HFFc6 (cell line): ENCODE measurements around the gene ME3. TPM values are rescaled to one million over a fixed set of nuclear protein-coding genes. Genes with fewer than 3 reads are reported as not detected.

ENCODE experiments used
- DNase-seq: peaks from one replicate; pipeline ENCODE4 v3.0.0-alpha.2; 2018
- H3K27ac Mint-ChIP-seq: 2 replicates; pipeline ENCODE4 v1.8.0; 2020; ENCODE audit warnings: mild to moderate bottlenecking, mixed read lengths
- H3K27me3 Mint-ChIP-seq: 2 replicates; pipeline ENCODE4 v1.8.0; 2021; ENCODE audit warnings: mild to moderate bottlenecking, moderate library complexity, mixed read lengths; ENCODE audit not compliant: insufficient read depth
- H3K36me3 Mint-ChIP-seq: 2 replicates; pipeline ENCODE4 v1.8.0; 2021; ENCODE audit warnings: low read depth, mixed read lengths
- H3K4me1 Mint-ChIP-seq: 2 replicates; pipeline ENCODE4 v1.8.0; 2020; ENCODE audit warnings: low read depth, mixed read lengths
- H3K4me3 Mint-ChIP-seq: 2 replicates; pipeline ENCODE4 v1.8.0; 2020; ENCODE audit warnings: mild to moderate bottlenecking, moderate library complexity, mixed read lengths
- H3K9me3 Mint-ChIP-seq: 2 replicates; pipeline ENCODE4 v1.8.0; 2020; ENCODE audit warnings: mild to moderate bottlenecking, mixed read lengths
- total RNA-seq, 6 experiments: library from RNA; stranded (reverse); fragmentation: NEBNext Ultra II Directional; extraction: Animal tissue kit (Norgen Biotek cat#: 25700); gene quantifications; 2 replicates in 1 of 6; 3 replicates in 5 of 6; pipeline ENCODE4 v1.2.3, GENCODE V29; 2021
- TF ChIP-seq, protein P1 (sequence below): fragments of 200-600 bp; sonication (generic); IDR thresholded peaks from 2 replicates; pipeline ENCODE4 v1.5.0; 2021; ENCODE audit warnings: antibody characterized with exemption, mild to moderate bottlenecking

ME3 gene
- total RNA-seq, 6 experiments from 2014 or later = 3.5 to 8.6 (median 6.6) TPM

DNA sequence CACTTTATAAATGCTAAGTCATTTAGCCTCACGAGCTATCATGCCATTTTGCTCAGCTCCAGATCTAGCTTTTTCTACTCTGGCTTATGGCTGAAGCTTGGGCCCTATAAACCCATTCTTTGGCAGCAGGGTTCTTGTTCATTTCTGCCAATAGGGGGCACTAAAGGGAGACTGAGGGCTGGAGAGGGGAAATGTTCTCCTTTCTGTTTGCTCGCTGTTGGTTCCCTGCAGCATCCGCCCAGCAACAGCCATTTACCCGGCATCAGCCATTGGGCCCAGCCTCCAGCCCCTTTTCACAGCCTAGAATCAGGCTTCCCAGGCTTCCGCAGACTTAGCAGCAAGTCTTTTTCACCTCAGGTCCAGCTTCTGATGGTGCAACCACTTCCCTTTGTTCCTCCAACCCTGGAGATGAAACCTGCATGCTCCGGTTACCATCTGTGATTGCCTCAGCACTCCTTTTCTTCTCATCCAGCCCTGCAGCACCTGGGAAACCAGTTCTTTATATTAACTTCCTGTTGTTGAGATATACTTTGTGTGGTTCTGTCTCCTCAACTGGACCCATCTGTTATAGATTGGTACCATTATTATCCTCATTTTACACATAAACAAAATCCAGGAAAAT lies 4.2 kb upstream of the ME3 start:
- peaks cover 42% of the 10 kb centered on the region for H3K4me1 Mint-ChIP-seq
- H3K9me3 Mint-ChIP-seq = no peaks in the 10 kb centered on the region
- H3K27me3 Mint-ChIP-seq = no peaks in the 10 kb centered on the region; the same call in 1 of the 2 replicates
- TF ChIP-seq, protein P1, sequence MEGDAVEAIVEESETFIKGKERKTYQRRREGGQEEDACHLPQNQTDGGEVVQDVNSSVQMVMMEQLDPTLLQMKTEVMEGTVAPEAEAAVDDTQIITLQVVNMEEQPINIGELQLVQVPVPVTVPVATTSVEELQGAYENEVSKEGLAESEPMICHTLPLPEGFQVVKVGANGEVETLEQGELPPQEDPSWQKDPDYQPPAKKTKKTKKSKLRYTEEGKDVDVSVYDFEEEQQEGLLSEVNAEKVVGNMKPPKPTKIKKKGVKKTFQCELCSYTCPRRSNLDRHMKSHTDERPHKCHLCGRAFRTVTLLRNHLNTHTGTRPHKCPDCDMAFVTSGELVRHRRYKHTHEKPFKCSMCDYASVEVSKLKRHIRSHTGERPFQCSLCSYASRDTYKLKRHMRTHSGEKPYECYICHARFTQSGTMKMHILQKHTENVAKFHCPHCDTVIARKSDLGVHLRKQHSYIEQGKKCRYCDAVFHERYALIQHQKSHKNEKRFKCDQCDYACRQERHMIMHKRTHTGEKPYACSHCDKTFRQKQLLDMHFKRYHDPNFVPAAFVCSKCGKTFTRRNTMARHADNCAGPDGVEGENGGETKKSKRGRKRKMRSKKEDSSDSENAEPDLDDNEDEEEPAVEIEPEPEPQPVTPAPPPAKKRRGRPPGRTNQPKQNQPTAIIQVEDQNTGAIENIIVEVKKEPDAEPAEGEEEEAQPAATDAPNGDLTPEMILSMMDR = peak; percentile 73
- H3K27ac Mint-ChIP-seq = no peak overlapping the region
- no peaks in the 10 kb centered on the region for H3K36me3 Mint-ChIP-seq
- DNase-seq = no peak
- H3K4me3 Mint-ChIP-seq = no peak overlapping the region

DNA sequence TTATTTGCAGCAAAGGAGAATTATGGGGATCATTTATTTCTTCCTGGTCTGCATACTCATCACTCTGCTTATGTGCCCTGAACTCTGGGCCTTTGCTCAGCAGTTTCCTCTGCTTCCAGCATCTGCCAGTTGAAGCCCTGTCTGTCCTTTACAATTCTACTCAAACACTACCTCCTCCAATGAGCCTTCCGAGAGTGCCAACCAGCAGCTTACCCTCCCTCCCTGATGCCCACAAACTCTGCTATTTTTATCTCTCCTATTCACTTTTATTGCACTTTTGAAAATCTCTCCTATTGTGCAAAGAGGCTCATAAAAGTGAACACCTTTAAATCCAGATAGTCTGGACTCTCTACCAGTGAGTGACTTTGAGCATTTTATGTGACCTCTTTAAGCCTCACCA lies 3.6 kb upstream of the ME3 start:
- no peaks in the 10 kb centered on the region for H3K9me3 Mint-ChIP-seq
- no peak for DNase-seq
- no peak overlapping the region for H3K27ac Mint-ChIP-seq
- TF ChIP-seq, protein P1 = no peak
- no peaks in the 10 kb centered on the region for H3K36me3 Mint-ChIP-seq
- no peak overlapping the region for H3K4me3 Mint-ChIP-seq
- peaks cover 47% of the 10 kb centered on the region for H3K4me1 Mint-ChIP-seq
- no peaks in the 10 kb centered on the region; the same call in 1 of the 2 replicates for H3K27me3 Mint-ChIP-seq

DNA sequence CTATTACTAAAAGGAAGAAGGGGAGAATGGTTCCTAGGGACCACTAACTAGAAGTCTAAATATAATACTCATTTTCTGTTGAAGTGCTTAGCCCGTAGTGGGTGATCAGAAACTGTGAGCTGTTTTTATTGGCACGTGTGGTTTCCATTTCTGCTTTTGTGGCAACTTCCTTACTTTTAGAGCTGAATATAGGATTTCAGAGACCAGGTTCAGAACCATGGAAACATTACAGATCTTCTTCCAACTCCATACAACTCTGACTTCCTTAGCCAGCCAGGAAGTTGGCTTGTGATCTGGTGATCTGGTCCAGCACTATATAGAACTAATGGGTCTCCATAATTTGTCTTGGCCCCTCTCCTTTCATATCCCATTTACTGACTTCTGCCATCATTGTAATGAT lies 2.6 kb upstream of the ME3 start:
- DNase-seq = no peak
- Mint-ChIP-seq H3K27me3 (peaks cover 2% of the 10 kb centered on the region), H3K27ac (no peak overlapping the region), H3K36me3 (no peaks in the 10 kb centered on the region), H3K4me3 (no peak overlapping the region), H3K9me3 (no peaks in the 10 kb centered on the region), H3K4me1 (peaks cover 57% of the 10 kb centered on the region)
- TF ChIP-seq, protein P1 = no peak

DNA sequence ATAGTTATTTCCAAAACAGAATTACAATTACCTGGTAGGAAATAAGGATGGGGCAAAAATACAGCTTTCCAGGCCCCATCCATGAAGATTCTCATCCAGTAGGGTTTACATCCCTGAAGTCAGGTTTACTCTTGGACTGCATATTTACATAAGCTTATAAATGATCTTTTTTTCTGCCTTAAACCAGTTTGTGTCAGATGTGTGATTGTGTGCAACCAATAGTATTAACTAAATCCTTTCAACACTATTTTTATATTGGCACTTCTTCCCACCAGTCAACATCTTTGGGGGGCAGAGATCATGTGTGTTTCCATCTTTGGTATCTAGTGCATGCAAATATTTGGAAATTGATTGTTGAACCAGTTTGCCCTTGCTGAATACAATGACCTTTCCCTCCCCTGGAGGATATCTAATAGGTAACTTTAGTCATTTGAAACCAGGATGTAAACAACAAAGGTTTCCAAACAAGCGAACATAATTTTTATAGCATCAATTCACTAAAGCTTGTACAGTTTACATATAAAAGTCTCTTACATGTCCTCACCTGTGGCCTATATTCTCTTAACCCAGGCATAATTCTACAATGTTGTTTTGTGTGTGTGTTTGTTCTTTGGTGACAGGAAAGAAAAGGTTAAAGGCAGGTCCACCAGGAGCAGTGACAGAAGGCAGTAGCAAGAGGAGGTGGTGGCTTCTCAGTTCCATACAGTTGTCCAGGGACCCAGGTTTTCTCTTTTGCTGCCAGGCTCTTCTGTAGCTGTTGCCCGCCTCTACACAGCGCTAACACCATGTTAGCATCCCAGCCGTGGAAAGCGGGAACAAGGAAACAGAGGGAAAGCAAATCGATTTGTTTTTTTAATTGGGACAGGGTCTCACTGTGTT lies 1.7 kb upstream of the ME3 start:
- Mint-ChIP-seq H3K4me1 (peaks cover 64% of the 10 kb centered on the region), H3K27ac (no peak overlapping the region), H3K27me3 (peaks cover 2% of the 10 kb centered on the region), H3K36me3 (no peaks in the 10 kb centered on the region), H3K4me3 (no peak overlapping the region), H3K9me3 (no peaks in the 10 kb centered on the region)
- no peak for DNase-seq
- TF ChIP-seq, protein P1 = no peak

DNA sequence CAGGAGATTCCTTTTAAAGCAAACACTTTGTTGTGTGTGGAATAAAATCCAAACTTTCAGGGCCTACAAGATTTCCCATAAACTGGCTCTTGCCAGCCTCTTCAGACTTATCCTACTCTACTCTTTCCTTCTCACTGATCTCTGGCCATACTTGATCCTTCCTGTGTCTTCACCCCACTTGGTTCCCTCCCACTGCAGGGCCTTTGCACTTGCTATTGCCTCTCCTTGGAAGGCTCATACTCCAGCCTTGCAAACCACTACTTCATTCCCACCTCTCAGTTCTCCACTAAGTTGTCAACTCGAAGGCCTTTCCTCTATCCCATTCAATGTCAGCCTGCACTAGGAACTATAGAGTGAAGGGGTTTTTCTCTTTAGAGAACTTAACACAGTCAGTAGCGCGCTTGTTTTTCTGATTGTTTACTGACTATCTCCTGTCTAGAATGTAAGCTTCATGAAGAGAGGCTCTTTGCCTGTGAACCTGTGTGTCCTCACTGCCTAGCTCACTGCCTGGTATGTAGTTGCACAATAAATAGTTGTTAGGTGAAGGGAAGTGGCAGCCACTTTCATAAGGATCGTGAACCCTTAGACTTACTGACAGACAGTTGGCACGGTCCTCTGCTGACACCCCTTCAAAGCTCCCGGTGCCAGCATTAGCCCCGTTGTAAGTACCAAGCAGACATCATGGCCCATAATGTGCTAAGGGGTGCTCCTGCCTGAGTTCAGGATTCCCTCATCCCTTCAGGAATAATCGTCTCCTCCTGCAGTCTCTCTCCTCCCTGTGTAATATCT lies 833 bp upstream of the ME3 start:
- Mint-ChIP-seq H3K36me3 (no peaks in the 10 kb centered on the region), H3K27ac (peak overlapping the region; percentile 20), H3K4me3 (peak overlapping the region; percentile 16; the same call in 1 of the 2 replicates), H3K4me1 (peaks cover 57% of the 10 kb centered on the region), H3K9me3 (no peaks in the 10 kb centered on the region), H3K27me3 (peaks cover 2% of the 10 kb centered on the region)
- TF ChIP-seq, protein P1 = no peak
- no peak for DNase-seq
